ACC112 (cell line): Measurements from ENCODE around the gene ORC5.

Experiments used
- H2AFZ ChIP-seq: fragments of 200-600 bp; sonication (generic); one replicate; pipeline ENCODE4 v1.6.0; 2017; ENCODE audit warnings: antibody characterized with exemption, low read length; ENCODE audit not compliant: unreplicated experiment
- H3K27ac ChIP-seq: fragments of 200-600 bp; sonication (generic); 2 replicates; pipeline ENCODE4 v1.5.1; 2014; ENCODE audit warnings: low read depth, mild to moderate bottlenecking, antibody characterized with exemption, low read length, moderate library complexity
- H3K27me3 ChIP-seq: fragments of 200-600 bp; sonication (generic); 2 replicates; pipeline ENCODE4 v1.6.1; 2014; ENCODE audit warnings: mild to moderate bottlenecking, antibody characterized with exemption, low read length, moderate library complexity, mixed read lengths; ENCODE audit not compliant: insufficient read depth
- H3K36me3 ChIP-seq: fragments of 200-600 bp; sonication (generic); 2 replicates; pipeline ENCODE4 v1.6.1; 2016; ENCODE audit warnings: mild to moderate bottlenecking, antibody characterized with exemption, low read length, moderate library complexity, mixed read lengths; ENCODE audit not compliant: insufficient read depth
- H3K4me1 ChIP-seq: fragments of 200-600 bp; sonication (generic); one replicate; pipeline ENCODE4 v1.6.1; 2016; ENCODE audit warnings: low read length, mixed read lengths; ENCODE audit not compliant: insufficient read depth, unreplicated experiment, control insufficient read depth
- H3K4me3 ChIP-seq: fragments of 200-600 bp; sonication (generic); 2 replicates; pipeline ENCODE4 v1.5.1; 2014; ENCODE audit warnings: mild to moderate bottlenecking, low read depth, low read length
- H3K79me2 ChIP-seq: fragments of 200-600 bp; sonication (generic); one replicate; pipeline ENCODE4 v1.6.0; 2016; ENCODE audit warnings: low read length; ENCODE audit not compliant: control insufficient read depth, unreplicated experiment, insufficient read depth

Gene ORC5

DNA sequence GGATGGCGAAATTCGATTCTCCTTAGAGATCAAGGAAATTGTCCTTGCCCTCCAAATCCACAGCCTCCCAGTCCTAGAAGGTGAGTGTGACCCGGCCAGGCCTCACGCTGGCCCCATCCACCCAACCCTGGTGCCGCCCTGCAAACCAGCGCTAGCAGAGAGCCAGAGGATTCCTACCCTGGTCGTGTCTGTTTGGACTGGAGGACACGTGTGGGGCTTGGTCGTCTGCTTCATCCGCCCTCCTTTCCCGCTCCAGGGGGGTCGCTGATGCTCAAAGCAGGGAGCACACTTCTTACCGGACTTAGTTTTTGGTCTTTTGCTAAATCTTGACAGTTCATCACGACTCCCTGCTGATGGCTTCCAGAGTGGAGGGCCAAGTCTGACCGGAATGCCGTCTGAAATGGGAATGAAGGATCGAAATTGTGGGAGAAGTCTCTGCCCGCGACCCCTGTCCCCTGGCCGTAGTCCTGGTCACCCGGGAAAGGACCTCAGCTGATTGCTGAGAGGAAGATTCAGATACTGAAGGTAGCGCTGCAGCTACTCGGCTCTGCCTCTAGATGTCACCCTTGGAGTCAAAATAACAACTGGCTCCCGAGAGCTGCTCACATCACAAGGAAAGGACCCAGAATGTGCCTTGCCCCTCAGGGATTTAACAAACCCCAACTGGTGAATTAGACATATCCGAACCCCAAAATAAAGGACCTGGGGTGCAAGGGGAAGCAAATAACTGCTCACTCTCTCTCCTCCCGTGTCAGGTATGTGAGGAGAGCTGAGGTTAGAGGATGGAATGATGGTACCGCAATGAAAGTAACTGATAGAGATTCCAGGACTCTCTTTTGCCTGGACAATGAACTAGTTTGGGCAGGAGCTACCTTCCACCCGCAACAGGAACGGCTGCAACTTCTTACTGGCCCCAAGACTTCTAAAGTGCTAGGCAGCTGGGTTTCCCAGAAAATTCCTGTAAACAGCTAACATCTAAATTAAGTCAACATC, 23.5 kb upstream of the ORC5 start:
- H3K27ac ChIP-seq: no peak overlapping the region
- H3K4me3 ChIP-seq: no peak overlapping the region
- no peaks in the 10 kb centered on the region for H3K79me2 ChIP-seq
- no peak overlapping the region for H2AFZ ChIP-seq
- H3K27me3 ChIP-seq: peaks cover 25% of the 10 kb centered on the region
- H3K4me1 ChIP-seq: no peaks in the 10 kb centered on the region
- H3K36me3 ChIP-seq: no peaks in the 10 kb centered on the region

DNA sequence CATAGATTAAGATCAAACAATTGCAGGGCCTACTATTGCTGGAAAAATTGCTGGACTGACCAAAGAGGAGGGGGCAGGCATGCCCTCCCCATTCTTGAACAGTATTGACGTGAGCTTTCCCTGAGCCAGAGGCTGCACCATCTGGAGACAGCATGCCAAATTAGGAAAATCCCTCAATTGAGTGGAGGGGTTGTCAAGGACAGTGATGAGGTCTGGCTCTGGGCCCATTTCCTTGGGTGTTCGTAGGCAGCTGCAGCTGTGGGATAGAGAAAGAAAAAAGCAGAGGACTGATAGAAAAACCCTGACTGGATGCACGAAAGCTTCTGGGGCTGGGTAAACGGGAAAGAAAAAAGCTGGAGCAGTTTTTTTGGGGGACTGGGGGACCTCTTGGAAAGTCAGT, 22.8 kb upstream of the ORC5 start:
- Histone ChIP-seq H3K4me3 (no peak overlapping the region), H3K4me1 (no peaks in the 10 kb centered on the region), H3K36me3 (no peaks in the 10 kb centered on the region), H3K27ac (no peak overlapping the region), H2AFZ (no peak overlapping the region), H3K27me3 (peaks cover 25% of the 10 kb centered on the region), H3K79me2 (no peaks in the 10 kb centered on the region)

DNA sequence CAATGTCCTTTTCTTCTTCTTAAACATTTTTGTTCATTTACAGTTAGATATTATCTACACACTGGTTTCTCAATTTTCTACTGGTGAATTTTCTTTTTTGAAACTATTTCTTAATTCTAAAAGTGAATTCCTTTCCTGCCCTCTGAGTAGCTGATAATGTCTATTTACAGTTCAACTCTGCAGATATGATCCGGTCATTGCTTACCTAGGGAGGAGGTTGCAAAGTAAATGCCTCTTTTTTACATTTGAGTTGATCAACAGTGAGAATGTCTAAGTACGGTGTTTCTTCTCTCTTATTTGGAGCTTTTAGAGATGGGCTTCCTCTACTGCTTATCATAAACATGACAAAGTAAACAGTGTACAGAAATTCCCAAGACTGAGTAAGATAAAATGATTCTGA, 20.6 kb upstream of the ORC5 start:
- Histone ChIP-seq H3K4me3 (no peak overlapping the region), H3K27ac (no peak overlapping the region), H3K79me2 (no peaks in the 10 kb centered on the region), H2AFZ (no peak overlapping the region), H3K36me3 (no peaks in the 10 kb centered on the region), H3K4me1 (peaks cover 10% of the 10 kb centered on the region), H3K27me3 (peaks cover 19% of the 10 kb centered on the region)

DNA sequence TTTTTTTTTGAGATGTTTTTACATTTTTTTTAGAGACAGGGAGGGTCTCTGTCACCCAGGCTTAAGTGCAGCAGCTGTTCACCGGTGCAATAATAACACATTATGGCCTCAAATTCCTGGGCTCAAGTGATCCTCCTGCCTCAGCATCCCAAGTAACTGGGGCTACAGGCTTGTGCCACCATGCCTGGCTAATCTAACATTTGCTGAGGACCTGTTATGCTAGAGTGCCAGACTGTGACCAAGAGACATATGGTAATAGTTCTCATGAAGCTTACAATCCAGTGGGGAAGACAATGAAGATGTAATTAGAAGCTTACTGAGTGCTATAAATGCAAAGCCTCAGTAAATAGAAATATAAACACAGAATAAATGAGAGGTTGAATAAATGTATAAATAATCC, 17.6 kb upstream of the ORC5 start:
- no peaks in the 10 kb centered on the region for H3K36me3 ChIP-seq

DNA sequence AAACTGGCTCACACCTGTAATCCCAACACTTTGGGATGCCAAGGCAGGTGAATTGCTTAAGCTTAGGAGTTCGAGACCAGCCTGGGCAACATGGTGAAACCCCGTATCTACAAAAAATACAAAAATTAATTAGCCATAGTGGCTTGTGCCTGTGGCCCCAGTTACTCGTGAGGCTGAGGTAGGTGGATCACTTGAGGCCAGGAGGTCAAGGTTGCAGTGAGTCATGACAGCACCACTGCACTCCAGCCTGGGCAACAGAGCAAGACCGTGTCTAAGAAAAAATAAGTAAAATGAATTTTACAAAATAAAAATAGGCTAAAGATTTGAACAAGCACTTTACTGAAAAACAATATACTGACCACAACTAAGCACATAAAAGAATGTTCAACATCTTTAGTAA, 9.8 kb upstream of the ORC5 start:
- Histone ChIP-seq H3K4me1 (no peaks in the 10 kb centered on the region), H3K4me3 (no peak overlapping the region), H3K27ac (no peak overlapping the region), H3K36me3 (no peaks in the 10 kb centered on the region), H2AFZ (no peak overlapping the region), H3K79me2 (no peaks in the 10 kb centered on the region), H3K27me3 (no peaks in the 10 kb centered on the region)

More for the DNA sequence above, 17.6 kb upstream of the ORC5 start:
- H3K27ac ChIP-seq: no peak overlapping the region
- H3K79me2 ChIP-seq: no peaks in the 10 kb centered on the region
- H3K27me3 ChIP-seq: no peaks in the 10 kb centered on the region
- peaks cover 10% of the 10 kb centered on the region for H3K4me1 ChIP-seq
- no peak overlapping the region for H3K4me3 ChIP-seq
- H2AFZ ChIP-seq: no peak overlapping the region

DNA sequence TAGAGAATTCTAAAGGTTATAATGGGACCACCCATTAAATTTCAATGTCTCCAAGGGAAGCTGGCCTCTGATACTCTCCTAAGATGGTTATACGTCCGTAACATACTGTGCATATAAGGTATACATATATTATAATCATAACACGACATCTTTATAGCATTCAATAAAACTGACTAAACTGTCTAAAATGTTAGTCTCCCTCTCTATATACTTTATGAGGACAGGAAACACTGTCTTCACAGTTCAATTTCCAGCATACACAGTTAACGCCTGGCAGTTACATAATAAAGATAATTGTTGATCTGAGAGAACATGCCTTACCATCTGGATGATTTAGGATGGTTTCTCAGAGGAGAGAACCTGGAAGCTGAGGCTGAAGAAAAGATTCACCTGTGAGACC, 1.2 kb upstream of the ORC5 start:
- peaks cover 21% of the 10 kb centered on the region for H3K4me1 ChIP-seq
- H3K36me3 ChIP-seq: no peaks in the 10 kb centered on the region
- H3K27me3 ChIP-seq: no peaks in the 10 kb centered on the region
- peak overlapping the region; percentile 97; the same call in 1 of the 2 replicates for H3K4me3 ChIP-seq
- no peak overlapping the region for H3K27ac ChIP-seq
- H3K79me2 ChIP-seq: peaks cover 30% of the 10 kb centered on the region
- H2AFZ ChIP-seq: no peak overlapping the region

DNA sequence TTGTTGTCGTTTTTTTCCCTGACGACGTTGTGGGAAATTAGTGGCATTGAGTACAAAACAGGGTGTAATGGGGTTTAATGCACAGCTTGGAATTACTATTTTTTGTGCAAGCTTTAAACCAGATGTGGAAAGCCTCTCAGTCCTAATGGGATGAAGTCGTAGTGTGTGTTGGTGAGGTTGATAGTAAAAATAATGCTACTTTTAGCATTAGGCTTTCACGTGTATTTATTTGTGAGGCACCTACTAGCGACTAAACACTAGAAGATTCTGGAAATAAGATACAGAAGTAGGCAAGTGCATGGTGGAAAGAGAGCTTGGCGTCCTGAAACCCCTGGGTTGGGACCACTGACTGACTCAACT, 588 bp upstream of the ORC5 start:
- Histone ChIP-seq H3K4me3 (peak overlapping the region; percentile 97), H3K36me3 (peaks cover 5% of the 10 kb centered on the region; the same call in 1 of the 2 replicates), H3K27me3 (no peaks in the 10 kb centered on the region), H2AFZ (peak overlapping the region; percentile 78), H3K79me2 (peaks cover 34% of the 10 kb centered on the region), H3K27ac (peak overlapping the region; percentile 51; the same call in 1 of the 2 replicates), H3K4me1 (peaks cover 21% of the 10 kb centered on the region)

DNA sequence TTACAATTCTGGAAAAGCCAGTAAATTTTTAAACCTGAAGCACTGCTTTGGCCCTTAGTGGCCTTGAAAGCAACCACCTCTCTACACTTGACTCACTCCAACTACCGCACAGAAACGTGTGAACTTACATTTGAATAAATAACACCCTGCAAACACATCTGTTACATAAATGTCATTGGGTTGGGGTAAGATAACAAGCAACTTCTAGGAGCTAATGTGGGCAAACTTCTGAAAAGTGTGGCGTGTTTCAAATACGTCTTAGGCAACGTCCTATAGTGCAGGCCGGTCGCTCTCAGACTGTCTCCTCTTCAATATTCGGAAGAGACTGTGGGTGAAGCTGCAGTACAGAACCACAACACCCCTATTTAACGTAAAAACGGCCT, 474 bp downstream of the ORC5 start:
- Histone ChIP-seq H3K4me3 (peak overlapping the region; percentile 97), H3K27ac (peak overlapping the region; percentile 41), H3K4me1 (peaks cover 21% of the 10 kb centered on the region), H3K36me3 (peaks cover 16% of the 10 kb centered on the region), H2AFZ (peak overlapping the region; percentile 98), H3K79me2 (peaks cover 37% of the 10 kb centered on the region), H3K27me3 (no peaks in the 10 kb centered on the region)

DNA sequence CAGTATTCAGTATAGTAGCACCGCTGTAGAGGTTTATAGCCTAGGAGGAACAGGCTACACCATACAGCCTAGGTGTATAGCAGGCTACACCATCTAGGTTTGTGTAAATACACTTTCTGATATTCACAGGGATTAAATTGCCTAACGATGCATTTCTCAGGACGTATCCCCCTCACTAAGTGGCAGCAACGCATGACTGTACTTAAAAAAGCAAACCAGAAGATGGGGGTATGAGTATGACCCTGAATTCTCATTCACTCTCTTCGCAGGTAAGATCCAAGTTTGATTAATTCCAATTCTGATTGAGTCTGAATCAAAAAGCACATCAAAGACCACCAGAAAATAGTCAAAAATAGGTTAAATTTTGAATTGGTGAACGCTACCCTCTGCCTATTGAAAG, 972 bp downstream of the ORC5 start:
- Histone ChIP-seq H3K36me3 (peaks cover 21% of the 10 kb centered on the region), H3K4me1 (peaks cover 21% of the 10 kb centered on the region), H3K4me3 (peak overlapping the region; percentile 97), H2AFZ (peak overlapping the region; percentile 98), H3K79me2 (peaks cover 40% of the 10 kb centered on the region), H3K27me3 (no peaks in the 10 kb centered on the region), H3K27ac (no peak overlapping the region)

DNA sequence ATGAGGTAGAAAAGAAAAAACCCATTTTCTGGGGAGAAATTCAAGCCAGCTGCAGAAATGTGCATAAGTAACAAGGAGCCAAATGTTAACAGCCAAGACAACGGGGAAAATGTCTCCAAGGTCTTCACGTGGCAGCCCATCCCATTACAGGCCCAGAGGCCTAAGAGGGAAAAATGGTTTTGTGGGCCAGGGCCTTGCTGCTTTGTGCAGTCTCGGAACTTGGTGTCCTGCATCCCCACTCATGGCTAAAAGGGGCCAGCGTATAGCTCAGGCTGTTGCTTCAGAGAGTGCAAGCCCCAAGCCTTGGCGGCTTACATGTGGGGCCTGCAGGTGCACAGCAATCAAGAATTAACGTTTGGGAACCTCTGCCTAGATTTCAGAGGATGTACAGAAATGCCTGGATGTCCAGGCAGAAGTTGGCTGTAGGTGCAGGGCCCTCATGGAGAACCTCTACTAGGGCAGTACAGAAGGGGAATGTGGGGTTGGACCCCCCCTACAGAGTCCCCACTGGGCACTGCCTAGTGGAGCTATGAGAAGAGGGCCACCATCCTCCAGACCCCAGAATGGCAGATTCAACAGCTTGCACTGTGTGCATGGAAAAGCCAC, 9.0 kb downstream of the ORC5 start:
- H3K4me3 ChIP-seq: no peak overlapping the region
- peaks cover 10% of the 10 kb centered on the region for H3K79me2 ChIP-seq
- H3K4me1 ChIP-seq: peaks cover 6% of the 10 kb centered on the region
- peaks cover 85% of the 10 kb centered on the region for H3K36me3 ChIP-seq
- H3K27me3 ChIP-seq: no peaks in the 10 kb centered on the region
- no peak overlapping the region for H3K27ac ChIP-seq
- no peak overlapping the region for H2AFZ ChIP-seq

DNA sequence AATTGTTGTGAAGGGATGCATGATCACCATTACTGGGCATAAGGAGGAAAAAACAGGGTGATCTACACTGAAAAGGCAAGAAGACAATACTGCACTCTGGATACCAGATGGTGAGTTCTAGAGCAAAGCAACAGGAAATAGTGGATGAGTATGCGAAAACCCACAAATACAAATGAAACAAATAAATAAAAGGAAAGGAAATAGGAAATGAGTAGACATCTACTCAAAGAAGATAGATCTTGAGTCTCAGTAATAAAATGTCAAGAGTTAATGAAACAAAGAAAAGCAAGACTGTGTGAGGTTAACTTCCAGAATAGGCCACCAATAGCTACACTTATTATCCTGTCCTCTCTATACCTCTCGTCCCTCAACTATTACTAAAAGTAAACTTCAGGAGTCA, 11.7 kb downstream of the ORC5 start:
- H3K27ac ChIP-seq: no peak overlapping the region
- H3K27me3 ChIP-seq: no peaks in the 10 kb centered on the region
- no peak overlapping the region for H3K4me3 ChIP-seq
- no peaks in the 10 kb centered on the region for H3K79me2 ChIP-seq
- H3K36me3 ChIP-seq: peaks cover 79% of the 10 kb centered on the region
- no peak overlapping the region for H2AFZ ChIP-seq
- peaks cover 6% of the 10 kb centered on the region for H3K4me1 ChIP-seq
